HG03521 (cell line): ENCODE measurements around the gene NR0B1.

Experiments used
- ATAC-seq: cut with Tn5 transposase; IDR thresholded peaks from one replicate; pipeline ENCODE4 v1.9.1; 2021; ENCODE audit warnings: mild to moderate bottlenecking, moderate library complexity; ENCODE audit not compliant: unreplicated experiment

Gene NR0B1

GRCh38 chrX:30309139-30309571 is at the start of gene NR0B1:
Gene NR0B1 (minus strand): TSS chrX:30309390. CDS start chrX:30309363, 27 bp downstream.
- ATAC-seq = no peak

GRCh38 chrX:30349946-30350345 is 40.8 kb upstream of the NR0B1 start:
- no peak for ATAC-seq

GRCh38 chrX:30343206-30343605 is 34.0 kb upstream of the NR0B1 start:
- ATAC-seq = no peak

GRCh38 chrX:30340753-30341152 is 31.6 kb upstream of the NR0B1 start:
- no peak for ATAC-seq

GRCh38 chrX:30327762-30328161 is 18.6 kb upstream of the NR0B1 start:
- ATAC-seq = no peak

GRCh38 chrX:30317308-30317707 is 8.1 kb upstream of the NR0B1 start:
- ATAC-seq = no peak

- no peak for ATAC-seq
Observed at GRCh38 chrX:30313322-30313721, 4.1 kb upstream of the NR0B1 start.

GRCh38 chrX:30312858-30313257 is 3.7 kb upstream of the NR0B1 start:
- no peak for ATAC-seq

- no peak for ATAC-seq
Observed at GRCh38 chrX:30310429-30311206, 1.4 kb upstream of the NR0B1 start.

- ATAC-seq = no peak
Observed at GRCh38 chrX:30308263-30309138, 689 bp downstream of the NR0B1 start.

- ATAC-seq = no peak
Observed at GRCh38 chrX:30307466-30307865, 1.7 kb downstream of the NR0B1 start.

- no peak for ATAC-seq
Observed at GRCh38 chrX:30304866-30305265, 4.3 kb downstream of the NR0B1 start.

- no peak for ATAC-seq
Observed at GRCh38 chrX:30302956-30303355, 6.2 kb downstream of the NR0B1 start.

GRCh38 chrX:30301963-30302362 is 7.2 kb downstream of the NR0B1 start:
- ATAC-seq = no peak

GRCh38 chrX:30301208-30301607 is 8.0 kb downstream of the NR0B1 start:
- no peak for ATAC-seq

GRCh38 chrX:30296408-30297254 is 12.6 kb downstream of the NR0B1 start:
- no peak for ATAC-seq

- no peak for ATAC-seq
Observed at GRCh38 chrX:30283456-30284200, 25.6 kb downstream of the NR0B1 start.

- no peak for ATAC-seq
Observed at GRCh38 chrX:30282527-30282926, 26.7 kb downstream of the NR0B1 start.

GRCh38 chrX:30280428-30280827 is 28.8 kb downstream of the NR0B1 start:
- ATAC-seq = no peak

GRCh38 chrX:30278365-30278764 is 30.8 kb downstream of the NR0B1 start:
- ATAC-seq = no peak
